ENCODE results near the gene PDCL2. TPM values are rescaled to one million over a fixed set of nuclear protein-coding genes. Genes with fewer than 3 reads are reported as not detected.

The PDCL2 gene, protein sequence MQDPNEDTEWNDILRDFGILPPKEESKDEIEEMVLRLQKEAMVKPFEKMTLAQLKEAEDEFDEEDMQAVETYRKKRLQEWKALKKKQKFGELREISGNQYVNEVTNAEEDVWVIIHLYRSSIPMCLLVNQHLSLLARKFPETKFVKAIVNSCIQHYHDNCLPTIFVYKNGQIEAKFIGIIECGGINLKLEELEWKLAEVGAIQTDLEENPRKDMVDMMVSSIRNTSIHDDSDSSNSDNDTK
- total RNA-seq (2014; rRNA removed; shearing (Covaris generic)) (not detected in 2 replicates), polyA plus RNA-seq (2016; fragmentation: Nextera tagmentation; extraction: Ambion mirVana) (not detected in 2 replicates)

DNA sequence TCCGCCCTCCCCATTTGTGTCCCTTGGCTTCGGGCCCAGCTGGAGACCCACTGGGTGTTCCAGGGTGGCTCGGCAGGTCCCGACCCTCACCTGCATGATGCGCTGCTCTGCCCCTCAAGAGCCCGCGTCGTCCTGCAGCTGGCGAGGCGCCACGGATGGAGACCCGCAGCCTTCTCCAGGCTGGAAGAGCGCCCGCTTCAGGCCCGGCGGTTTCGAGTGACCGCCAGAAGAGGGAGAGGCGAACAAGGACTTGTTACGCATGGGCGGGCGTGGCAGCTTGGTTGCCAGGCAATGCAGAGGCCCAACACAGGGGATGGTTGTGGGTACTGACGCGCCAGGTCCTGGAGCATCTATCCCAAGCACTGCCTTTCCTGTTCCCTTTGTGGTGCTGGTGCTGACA, at the start of gene PDCL2:
PDCL2 (minus strand) TSS at position 232 of the 400 bp plus-strand sequence; CDS start at position 96, 136 bp downstream.
- Histone ChIP-seq H3K4me2 (ENCODE audit: unreplicated experiment) (no peak within 1 kb of the TSS), H3K27ac (no peak within 1 kb of the TSS), H3K9ac (no peak within 1 kb of the TSS), H4K20me1 (ENCODE audit: insufficient read depth) (no peaks in the 10 kb centered on the region), H3F3A (ENCODE audit: insufficient read depth) (no peaks in the 10 kb centered on the region), H3K79me2 (ENCODE audit: insufficient read depth) (no peaks in the 10 kb centered on the region), H2AFZ (no peak within 1 kb of the TSS), H3K9me3 (ENCODE audit: low read depth) (no peaks in the 10 kb centered on the region), H3K27me3 (replicated peaks; ENCODE audit: insufficient read depth) (peaks cover 4% of the 10 kb centered on the region; the same call in 1 of the 2 replicates), H3K9me2 (ENCODE audit: insufficient read depth) (no peaks in the 10 kb centered on the region), H3K36me3 (ENCODE audit: low read depth) (no peaks in the 10 kb centered on the region), H3K4me1 (ENCODE audit: insufficient read depth) (no peaks in the 10 kb centered on the region), H3K4me3 (no peak within 1 kb of the TSS)
- no peak for TF ChIP-seq EZH2 (IDR thresholded peaks at IDR 0.05; ENCODE audit: insufficient read depth, poor library complexity, severe bottlenecking)
- TF ChIP-seq EZH2phosphoT487 (IDR thresholded peaks at IDR 0.05; ENCODE audit: insufficient read depth, low read depth) = no peak
- 69 to 70% methylated on average over 24 of the region's 24 CpGs for WGBS, 2 experiments (ENCODE audit: low coverage in 1 of 2, low lambda C conversion rate in 2 of 2, missing lambda C conversion rate in 2 of 2)
- in situ Hi-C loops (cut with MboI) = no loop called here
- no peak for DNase-seq

DNA sequence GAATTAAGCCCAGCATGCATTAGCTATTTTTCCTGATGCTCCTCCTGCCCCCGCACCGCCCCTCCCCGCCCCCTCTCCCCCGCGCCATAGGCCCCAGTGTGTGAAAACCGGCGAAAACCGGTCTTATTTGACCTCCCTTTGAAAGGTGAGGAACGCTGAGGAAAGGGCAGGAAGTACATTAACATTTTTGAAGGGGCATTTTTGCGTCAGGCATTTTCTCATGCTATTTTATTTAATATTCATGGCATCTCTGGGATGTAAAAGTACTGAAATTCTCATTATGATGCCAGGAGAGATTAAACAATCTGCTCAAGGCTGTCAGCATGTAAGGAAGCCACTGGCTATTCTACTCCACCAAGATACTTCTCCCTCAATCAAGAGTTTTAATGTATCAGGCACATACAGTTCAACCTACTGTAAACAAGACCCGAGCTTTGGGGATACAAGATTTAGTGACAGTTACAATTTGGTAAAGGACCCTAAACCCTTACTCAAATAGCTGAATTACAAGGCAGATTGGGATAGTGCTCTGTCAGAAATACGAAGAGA, 45.3 kb upstream of the PDCL2 start:
- Histone ChIP-seq H4K20me1 (ENCODE audit: insufficient read depth) (no peaks in the 10 kb centered on the region), H3K9me3 (ENCODE audit: low read depth) (no peaks in the 10 kb centered on the region), H3K27ac (no peak overlapping the region), H3K4me2 (ENCODE audit: unreplicated experiment) (no peak overlapping the region), H3K4me1 (ENCODE audit: insufficient read depth) (0 out of 2 replicates have a peak, but pooled peaks cover 9% of the 10 kb centered on the region), H3K27me3 (replicated peaks; ENCODE audit: insufficient read depth) (peaks cover 54% of the 10 kb centered on the region), H3F3A (ENCODE audit: insufficient read depth) (no peaks in the 10 kb centered on the region), H2AFZ (no peak overlapping the region), H3K79me2 (ENCODE audit: insufficient read depth) (no peaks in the 10 kb centered on the region), H3K36me3 (ENCODE audit: low read depth) (no peaks in the 10 kb centered on the region), H3K9me2 (ENCODE audit: insufficient read depth) (no peaks in the 10 kb centered on the region), H3K9ac (no peak overlapping the region), H3K4me3 (no peak overlapping the region)
- 18 to 31% methylated on average over 9 to 12 of the region's 12 CpGs for WGBS, 2 experiments (ENCODE audit: low coverage in 1 of 2, low lambda C conversion rate in 2 of 2, missing lambda C conversion rate in 2 of 2)
- TF ChIP-seq EZH2 (IDR thresholded peaks at IDR 0.05; ENCODE audit: insufficient read depth, poor library complexity, severe bottlenecking) = no peak
- no peak for TF ChIP-seq EZH2phosphoT487 (IDR thresholded peaks at IDR 0.05; ENCODE audit: insufficient read depth, low read depth)
- no peak for DNase-seq
- in situ Hi-C loops (cut with MboI) = no loop called here

DNA sequence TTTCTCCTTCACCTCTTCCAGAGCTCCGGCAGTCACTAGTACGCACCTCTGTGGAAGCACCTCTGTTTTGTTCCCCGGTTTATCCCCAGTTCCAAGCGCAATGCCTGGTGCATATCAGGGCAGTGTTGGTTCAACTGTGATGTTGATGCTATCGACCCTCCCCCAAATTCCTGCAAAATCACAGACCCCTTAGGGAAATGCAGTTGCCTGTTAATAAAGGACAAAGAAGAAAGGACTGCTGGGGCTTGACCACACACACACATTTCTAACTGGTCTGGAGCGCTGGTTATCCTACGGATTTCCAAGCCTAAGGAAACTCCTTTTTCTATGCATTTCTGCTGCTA, 44.6 kb upstream of the PDCL2 start:
- no peaks in the 10 kb centered on the region for H3K9me3 ChIP-seq (ENCODE audit: low read depth)
- WGBS, 2 experiments (ENCODE audit: low coverage in 1 of 2, low lambda C conversion rate in 2 of 2, missing lambda C conversion rate in 2 of 2) = 1 to 3% methylated on average over 7 of the region's 7 CpGs
- peak overlapping the region; percentile 72 for H3K4me2 ChIP-seq (ENCODE audit: unreplicated experiment)
- H2AFZ ChIP-seq = peak overlapping the region; percentile 68
- H3K4me1 ChIP-seq (ENCODE audit: insufficient read depth) = 0 out of 2 replicates have a peak, but pooled peaks cover 9% of the 10 kb centered on the region
- no peaks in the 10 kb centered on the region for H3K9me2 ChIP-seq (ENCODE audit: insufficient read depth)
- TF ChIP-seq EZH2 (IDR thresholded peaks at IDR 0.05; ENCODE audit: insufficient read depth, poor library complexity, severe bottlenecking) (peak; percentile 24), EZH2phosphoT487 (IDR thresholded peaks at IDR 0.05; ENCODE audit: insufficient read depth, low read depth) (no peak)
- H3K4me3 ChIP-seq = peak overlapping the region; percentile 58
- H4K20me1 ChIP-seq (ENCODE audit: insufficient read depth) = no peaks in the 10 kb centered on the region
- DNase-seq = no peak
- peaks cover 61% of the 10 kb centered on the region for H3K27me3 ChIP-seq (replicated peaks; ENCODE audit: insufficient read depth)
- H3F3A ChIP-seq (ENCODE audit: insufficient read depth) = no peaks in the 10 kb centered on the region
- H3K79me2 ChIP-seq (ENCODE audit: insufficient read depth) = no peaks in the 10 kb centered on the region
- no peaks in the 10 kb centered on the region for H3K36me3 ChIP-seq (ENCODE audit: low read depth)
- in situ Hi-C loops (cut with MboI) = no loop called here
- H3K27ac ChIP-seq = no peak overlapping the region
- no peak overlapping the region for H3K9ac ChIP-seq

- in situ Hi-C loops (cut with MboI) = no loop called here
- WGBS, 2 experiments (ENCODE audit: low coverage in 1 of 2, low lambda C conversion rate in 2 of 2, missing lambda C conversion rate in 2 of 2) = 1 to 4% methylated on average over 59 to 73 of the region's 80 CpGs
- peak; percentile 45 for DNase-seq
These were observed 44.0 kb upstream of the PDCL2 start, which contains the start of gene NMU for GRCh38 chr4:55635741-55636655. Gene NMU (minus strand): TSS chr4:55636298. CDS start chr4:55636192, 106 bp downstream.

More at GRCh38 chr4:55635741-55636655, 44.0 kb upstream of the PDCL2 start, which contains the start of gene NMU:
- no peaks in the 10 kb centered on the region for H3K36me3 ChIP-seq (ENCODE audit: low read depth)
- TF ChIP-seq EZH2 (IDR thresholded peaks at IDR 0.05; ENCODE audit: insufficient read depth, poor library complexity, severe bottlenecking) = no peak
- no peak; the same call in 1 of the 2 replicates for TF ChIP-seq EZH2phosphoT487 (IDR thresholded peaks at IDR 0.05; ENCODE audit: insufficient read depth, low read depth)
- peak within 1 kb of the TSS; percentile 58 for H3K4me3 ChIP-seq
- no peaks in the 10 kb centered on the region for H4K20me1 ChIP-seq (ENCODE audit: insufficient read depth)
- peak within 1 kb of the TSS; percentile 72 for H3K4me2 ChIP-seq (ENCODE audit: unreplicated experiment)
- H3K27ac ChIP-seq = no peak within 1 kb of the TSS
- no peaks in the 10 kb centered on the region for H3F3A ChIP-seq (ENCODE audit: insufficient read depth)
- no peaks in the 10 kb centered on the region for H3K9me2 ChIP-seq (ENCODE audit: insufficient read depth)
- no peak within 1 kb of the TSS for H3K9ac ChIP-seq
- 0 out of 2 replicates have a peak, but pooled peaks cover 9% of the 10 kb centered on the region for H3K4me1 ChIP-seq (ENCODE audit: insufficient read depth)
- H3K9me3 ChIP-seq (ENCODE audit: low read depth) = no peaks in the 10 kb centered on the region
- no peaks in the 10 kb centered on the region for H3K79me2 ChIP-seq (ENCODE audit: insufficient read depth)
- peaks cover 66% of the 10 kb centered on the region for H3K27me3 ChIP-seq (replicated peaks; ENCODE audit: insufficient read depth)
- peak within 1 kb of the TSS; percentile 68 for H2AFZ ChIP-seq
